GM12878 (cell line): ENCODE data around the gene BEST1.

Experiments
- POLR2A ChIP-seq: IDR thresholded peaks from 2 replicates; pipeline ENCODE4 v1.6.1; 2011; ENCODE audit warnings: low read depth, mild to moderate bottlenecking, low read length
- POLR2AphosphoS5 ChIP-seq: IDR thresholded peaks from 2 replicates; pipeline ENCODE4 v1.6.1; 2011; ENCODE audit warnings: mild to moderate bottlenecking, low read length, inconsistent platforms
- SRF ChIP-seq, 2 experiments: IDR thresholded peaks; 2 replicates each; pipeline ENCODE4 v1.6.1; 2011; ENCODE audit warnings: low read depth in 2 of 2, low read length in 2 of 2, mild to moderate bottlenecking in 1 of 2, moderate library complexity in 1 of 2
- TAF1 ChIP-seq: IDR thresholded peaks from 2 replicates; pipeline ENCODE4 v1.6.1; 2011; ENCODE audit warnings: mild to moderate bottlenecking, low read depth, low read length, borderline replicate concordance

DNA sequence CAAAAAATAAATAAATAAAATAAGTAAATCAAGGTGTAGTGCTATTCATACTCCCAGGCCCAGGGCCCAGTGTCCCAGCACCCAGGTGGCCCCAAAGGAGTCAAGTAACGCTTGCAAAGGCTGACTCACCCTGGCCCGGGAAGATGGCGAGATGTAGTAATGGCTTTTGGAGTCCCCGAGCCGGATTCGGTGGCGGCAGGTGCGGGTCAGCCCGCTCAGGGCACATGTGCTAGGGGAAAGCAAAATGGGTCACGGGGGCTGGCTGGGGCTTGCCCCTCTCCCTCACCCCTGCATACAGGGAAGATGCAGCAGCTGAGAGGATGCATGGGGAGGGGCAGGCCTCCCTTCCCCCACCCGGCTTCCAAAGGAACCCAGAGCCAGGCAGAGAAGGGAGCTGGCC, 47.8 kb upstream of the BEST1 start:
- no peak for TF ChIP-seq SRF (IDR thresholded peaks at IDR 0.05; ENCODE audit: low read depth in 2 of 2, low read length in 2 of 2)
- TF ChIP-seq POLR2AphosphoS5 = no peak
- TF ChIP-seq POLR2A = no peak
- no peak for TF ChIP-seq TAF1
